ENCODE results near the gene ABCD4.

DNA sequence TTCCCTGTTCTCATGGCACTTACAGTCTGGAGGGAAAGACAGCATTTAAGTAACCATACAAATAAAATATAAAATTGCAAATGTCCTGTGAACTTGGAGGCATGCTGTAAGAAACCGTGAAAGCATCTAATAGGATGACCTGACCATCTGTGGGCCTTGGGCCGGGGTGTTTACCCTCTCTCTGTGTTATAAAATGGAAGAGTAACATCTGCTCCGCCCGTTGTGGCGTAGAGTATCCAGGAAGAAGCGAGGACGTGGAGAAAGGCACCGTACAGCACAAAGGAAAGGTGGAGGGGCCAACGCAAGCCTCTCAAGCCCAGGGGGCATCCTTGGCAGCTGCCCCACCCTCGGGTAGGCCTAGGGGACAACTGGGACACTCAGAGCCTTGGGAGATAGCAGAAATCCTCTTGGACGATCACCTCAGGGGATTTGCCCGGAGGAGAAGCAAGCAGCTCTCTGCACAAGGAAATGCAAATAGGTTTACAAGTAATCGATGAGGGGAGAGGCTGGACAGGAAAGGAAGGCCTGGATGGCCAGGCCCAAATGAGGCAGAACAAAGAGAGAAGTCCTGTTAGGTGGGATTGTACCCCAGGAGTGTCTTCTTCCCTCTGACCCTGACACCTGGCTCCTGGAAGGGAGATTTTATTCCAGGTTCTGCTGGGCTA is 37.3 kb downstream of the ABCD4 start:
- TF ChIP-seq, protein P1, sequence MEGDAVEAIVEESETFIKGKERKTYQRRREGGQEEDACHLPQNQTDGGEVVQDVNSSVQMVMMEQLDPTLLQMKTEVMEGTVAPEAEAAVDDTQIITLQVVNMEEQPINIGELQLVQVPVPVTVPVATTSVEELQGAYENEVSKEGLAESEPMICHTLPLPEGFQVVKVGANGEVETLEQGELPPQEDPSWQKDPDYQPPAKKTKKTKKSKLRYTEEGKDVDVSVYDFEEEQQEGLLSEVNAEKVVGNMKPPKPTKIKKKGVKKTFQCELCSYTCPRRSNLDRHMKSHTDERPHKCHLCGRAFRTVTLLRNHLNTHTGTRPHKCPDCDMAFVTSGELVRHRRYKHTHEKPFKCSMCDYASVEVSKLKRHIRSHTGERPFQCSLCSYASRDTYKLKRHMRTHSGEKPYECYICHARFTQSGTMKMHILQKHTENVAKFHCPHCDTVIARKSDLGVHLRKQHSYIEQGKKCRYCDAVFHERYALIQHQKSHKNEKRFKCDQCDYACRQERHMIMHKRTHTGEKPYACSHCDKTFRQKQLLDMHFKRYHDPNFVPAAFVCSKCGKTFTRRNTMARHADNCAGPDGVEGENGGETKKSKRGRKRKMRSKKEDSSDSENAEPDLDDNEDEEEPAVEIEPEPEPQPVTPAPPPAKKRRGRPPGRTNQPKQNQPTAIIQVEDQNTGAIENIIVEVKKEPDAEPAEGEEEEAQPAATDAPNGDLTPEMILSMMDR (IDR thresholded peaks at IDR 0.05; ENCODE audit: insufficient read depth, low read length, poor library complexity, severe bottlenecking), result no peak
- TF ChIP-seq EZH2phosphoT487 (conservative IDR thresholded peaks at IDR 0.05; ENCODE audit: low read length), result no peak
